Measurements from ENCODE around the gene DNAH2.

DNA sequence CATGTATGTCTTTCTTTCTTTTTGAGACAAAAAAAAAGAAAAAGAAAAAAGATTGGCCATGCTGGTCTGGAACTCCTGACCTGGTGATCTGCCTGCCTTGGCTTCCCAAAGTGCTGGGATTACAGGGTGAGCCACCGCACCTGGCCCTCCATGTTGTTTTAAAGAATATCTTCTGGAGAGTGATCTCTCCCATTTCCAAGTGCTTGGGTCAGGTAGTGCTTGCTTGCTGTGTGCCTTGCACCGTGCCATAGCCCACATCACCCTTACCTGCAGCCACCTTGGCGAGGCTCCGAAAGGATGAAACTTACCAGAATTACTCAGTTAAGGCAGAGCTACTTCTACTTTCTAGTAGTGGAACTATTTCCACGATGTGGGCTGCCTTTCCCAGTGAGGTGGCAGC, 97.4 kb downstream of the DNAH2 start:
- TF ChIP-seq, protein P1, sequence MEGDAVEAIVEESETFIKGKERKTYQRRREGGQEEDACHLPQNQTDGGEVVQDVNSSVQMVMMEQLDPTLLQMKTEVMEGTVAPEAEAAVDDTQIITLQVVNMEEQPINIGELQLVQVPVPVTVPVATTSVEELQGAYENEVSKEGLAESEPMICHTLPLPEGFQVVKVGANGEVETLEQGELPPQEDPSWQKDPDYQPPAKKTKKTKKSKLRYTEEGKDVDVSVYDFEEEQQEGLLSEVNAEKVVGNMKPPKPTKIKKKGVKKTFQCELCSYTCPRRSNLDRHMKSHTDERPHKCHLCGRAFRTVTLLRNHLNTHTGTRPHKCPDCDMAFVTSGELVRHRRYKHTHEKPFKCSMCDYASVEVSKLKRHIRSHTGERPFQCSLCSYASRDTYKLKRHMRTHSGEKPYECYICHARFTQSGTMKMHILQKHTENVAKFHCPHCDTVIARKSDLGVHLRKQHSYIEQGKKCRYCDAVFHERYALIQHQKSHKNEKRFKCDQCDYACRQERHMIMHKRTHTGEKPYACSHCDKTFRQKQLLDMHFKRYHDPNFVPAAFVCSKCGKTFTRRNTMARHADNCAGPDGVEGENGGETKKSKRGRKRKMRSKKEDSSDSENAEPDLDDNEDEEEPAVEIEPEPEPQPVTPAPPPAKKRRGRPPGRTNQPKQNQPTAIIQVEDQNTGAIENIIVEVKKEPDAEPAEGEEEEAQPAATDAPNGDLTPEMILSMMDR (IDR thresholded peaks at IDR 0.05), result no peak
- TF ChIP-seq POLR2A (IDR thresholded peaks at IDR 0.05), result no peak
